ENCODE results near the gene FAM168B.
A peak's percentile ranks its signal among the peaks of the same experiment; 100 is the strongest.
"Not testable (repeated sequence)": the region's sequence is repeated elsewhere in the genome, so short reads cannot be mapped to it uniquely, and the experiment has no call there.

The FAM168B gene

GRCh38 chr2:131104487-131105155 lies 11.4 kb upstream of the FAM168B start:
- peak; percentile 52 for DNase-seq (ENCODE audit: insufficient read length, low spot score)
- peak; percentile 45 for FAIRE-seq

GRCh38 chr2:131103165-131103564 lies 9.9 kb upstream of the FAM168B start:
- no peak for DNase-seq (ENCODE audit: insufficient read length, low spot score)
- FAIRE-seq, result no peak

GRCh38 chr2:131094463-131095281 lies 1.4 kb upstream of the FAM168B start:
- DNase-seq (ENCODE audit: insufficient read length, low spot score), result no peak
- no peak for FAIRE-seq

GRCh38 chr2:131093696-131094462 lies 619 bp upstream of the FAM168B start:
- DNase-seq (ENCODE audit: insufficient read length, low spot score), result peak; percentile 46
- peak; percentile 85 for FAIRE-seq

GRCh38 chr2:131092458-131093005 lies 728 bp downstream of the FAM168B start:
- no peak for DNase-seq (ENCODE audit: insufficient read length, low spot score)
- FAIRE-seq, result no peak

- FAIRE-seq (no peak), DNase-seq (ENCODE audit: insufficient read length, low spot score) (no peak)
These were observed 7.6 kb downstream of the FAM168B start for GRCh38 chr2:131085646-131086045.

GRCh38 chr2:131081190-131081589 lies 12.1 kb downstream of the FAM168B start:
- no peak for DNase-seq (ENCODE audit: insufficient read length, low spot score)
- FAIRE-seq, result no peak

GRCh38 chr2:131079931-131080330 lies 13.3 kb downstream of the FAM168B start:
- not testable (repeated sequence) for DNase-seq (ENCODE audit: insufficient read length, low spot score); FAIRE-seq

GRCh38 chr2:131077966-131078365 lies 15.3 kb downstream of the FAM168B start:
- FAIRE-seq (no peak), DNase-seq (ENCODE audit: insufficient read length, low spot score) (no peak)

- no peak for FAIRE-seq
- no peak for DNase-seq (ENCODE audit: insufficient read length, low spot score)
These were observed 15.9 kb downstream of the FAM168B start for GRCh38 chr2:131077182-131077846.

- DNase-seq (ENCODE audit: insufficient read length, low spot score), result no peak
- no peak for FAIRE-seq
These were observed 16.6 kb downstream of the FAM168B start for GRCh38 chr2:131076707-131077106.

GRCh38 chr2:131075578-131075977 lies 17.7 kb downstream of the FAM168B start:
- DNase-seq (ENCODE audit: insufficient read length, low spot score); FAIRE-seq: not testable (repeated sequence)

GRCh38 chr2:131068172-131068571 lies 25.1 kb downstream of the FAM168B start:
- FAIRE-seq; DNase-seq (ENCODE audit: insufficient read length, low spot score): not testable (repeated sequence)

- DNase-seq (ENCODE audit: insufficient read length, low spot score), result no peak
These were observed 25.7 kb downstream of the FAM168B start for GRCh38 chr2:131067465-131068125.

GRCh38 chr2:131064589-131065512 lies 28.4 kb downstream of the FAM168B start:
- DNase-seq (ENCODE audit: insufficient read length, low spot score), result no peak
- no peak for FAIRE-seq

More at GRCh38 chr2:131067465-131068125, 25.7 kb downstream of the FAM168B start:
- FAIRE-seq, result no peak

- no peak for DNase-seq (ENCODE audit: insufficient read length, low spot score)
- no peak for FAIRE-seq
These were observed 29.6 kb downstream of the FAM168B start for GRCh38 chr2:131063501-131064283.

GRCh38 chr2:131058920-131059319 lies 34.3 kb downstream of the FAM168B start:
- DNase-seq (ENCODE audit: insufficient read length, low spot score) (no peak), FAIRE-seq (no peak)

Data from GM19239 (cell line).